IMR-90 (cell line): ENCODE results near the gene ARL2.

Experiments used
- BHLHE40 ChIP-seq: fragments of 150-350 bp; IDR thresholded peaks from 2 replicates; pipeline ENCODE4 v1.6.1; 2016; ENCODE audit warnings: mild to moderate bottlenecking, low read depth, low read length
- CEBPB ChIP-seq: IDR thresholded peaks from 2 replicates; pipeline ENCODE4 v1.6.1; 2012; ENCODE audit warnings: low read depth, low read length, improper control_type of control experiment
- CHD1 ChIP-seq: IDR thresholded peaks from 2 replicates; pipeline ENCODE4 v1.6.1; 2012; ENCODE audit warnings: low read depth, low read length, improper control_type of control experiment
- CTCF ChIP-seq: conservative IDR thresholded peaks from 2 replicates; pipeline ENCODE4 v1.5.1; 2012; ENCODE audit warnings: mild to moderate bottlenecking, low read depth, low read length, improper control_type of control experiment
- FOS ChIP-seq: fragments of 150-350 bp; IDR thresholded peaks from 2 replicates; pipeline ENCODE4 v1.6.1; 2016; ENCODE audit warnings: low read depth, low read length
- MAFK ChIP-seq: IDR thresholded peaks from 2 replicates; pipeline ENCODE4 v1.6.1; 2012; ENCODE audit warnings: low read depth, low read length, improper control_type of control experiment
- MXI1 ChIP-seq: IDR thresholded peaks from 2 replicates; pipeline ENCODE4 v1.6.1; 2012; ENCODE audit warnings: low read depth, mild to moderate bottlenecking, low read length, moderate library complexity, borderline replicate concordance
- POLR2A ChIP-seq: IDR thresholded peaks from 2 replicates; pipeline ENCODE4 v1.6.1; 2012; ENCODE audit warnings: mild to moderate bottlenecking, low read depth, low read length
- RAD21 ChIP-seq: IDR thresholded peaks from 2 replicates; pipeline ENCODE4 v1.6.1; 2012; ENCODE audit warnings: low read length, improper control_type of control experiment
- RFX5 ChIP-seq: IDR thresholded peaks from 2 replicates; pipeline ENCODE4 v1.8.0; 2012; ENCODE audit warnings: low read depth, mild to moderate bottlenecking, low read length, moderate library complexity
- SMC3 ChIP-seq: fragments of 150-350 bp; IDR thresholded peaks from 2 replicates; pipeline ENCODE4 v1.6.1; 2016; ENCODE audit warnings: low read depth, mild to moderate bottlenecking, antibody characterized with exemption, low read length, moderate library complexity
- USF2 ChIP-seq: fragments of 150-350 bp; IDR thresholded peaks from 2 replicates; pipeline ENCODE4 v1.6.1; 2017; ENCODE audit warnings: mild to moderate bottlenecking, antibody characterized with exemption, low read length, low read depth
- TF ChIP-seq, protein P1 (sequence below): fragments of 150-350 bp; IDR thresholded peaks from 2 replicates; pipeline ENCODE4 v1.6.1; 2016; ENCODE audit warnings: low read depth, mild to moderate bottlenecking, low read length, moderate library complexity, borderline replicate concordance

DNA sequence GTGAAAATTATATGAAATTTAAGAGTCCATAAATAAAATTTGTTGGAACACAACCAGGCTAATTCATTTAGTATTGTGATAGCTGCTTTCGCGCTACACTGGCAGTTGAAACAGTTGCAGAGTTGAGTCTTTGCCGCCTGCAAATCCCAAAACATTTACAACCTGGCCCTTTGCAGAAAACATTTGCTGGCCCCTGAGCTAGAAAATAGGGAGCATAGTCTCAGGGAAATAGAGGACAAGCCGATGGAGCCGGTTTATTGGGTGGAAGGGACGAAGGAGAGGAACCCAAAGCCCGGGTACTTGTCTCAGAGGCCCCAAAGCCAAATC is 26.5 kb downstream of the ARL2 start:
- TF ChIP-seq CTCF (no peak), MAFK (no peak), RFX5 (no peak), SMC3 (no peak), USF2 (no peak), FOS (no peak), CHD1 (no peak), MXI1 (0 out of 2 replicates have a peak, but pooled peaks have one; percentile 31), CEBPB (no peak), RAD21 (no peak), POLR2A (no peak), BHLHE40 (no peak)
- TF ChIP-seq, protein P1, sequence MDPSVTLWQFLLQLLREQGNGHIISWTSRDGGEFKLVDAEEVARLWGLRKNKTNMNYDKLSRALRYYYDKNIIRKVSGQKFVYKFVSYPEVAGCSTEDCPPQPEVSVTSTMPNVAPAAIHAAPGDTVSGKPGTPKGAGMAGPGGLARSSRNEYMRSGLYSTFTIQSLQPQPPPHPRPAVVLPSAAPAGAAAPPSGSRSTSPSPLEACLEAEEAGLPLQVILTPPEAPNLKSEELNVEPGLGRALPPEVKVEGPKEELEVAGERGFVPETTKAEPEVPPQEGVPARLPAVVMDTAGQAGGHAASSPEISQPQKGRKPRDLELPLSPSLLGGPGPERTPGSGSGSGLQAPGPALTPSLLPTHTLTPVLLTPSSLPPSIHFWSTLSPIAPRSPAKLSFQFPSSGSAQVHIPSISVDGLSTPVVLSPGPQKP = no peak
